HG03342 (cell line): ENCODE data around the gene FAM177B.
"Not testable (repeated sequence)": the region's sequence is repeated elsewhere in the genome, so short reads cannot be mapped to it uniquely, and the experiment has no call there.

Experiments used
- ATAC-seq: cut with Tn5 transposase; IDR thresholded peaks from one replicate; pipeline ENCODE4 v1.9.1; 2021; ENCODE audit warnings: mild to moderate bottlenecking, moderate library complexity; ENCODE audit not compliant: unreplicated experiment

The FAM177B gene

DNA sequence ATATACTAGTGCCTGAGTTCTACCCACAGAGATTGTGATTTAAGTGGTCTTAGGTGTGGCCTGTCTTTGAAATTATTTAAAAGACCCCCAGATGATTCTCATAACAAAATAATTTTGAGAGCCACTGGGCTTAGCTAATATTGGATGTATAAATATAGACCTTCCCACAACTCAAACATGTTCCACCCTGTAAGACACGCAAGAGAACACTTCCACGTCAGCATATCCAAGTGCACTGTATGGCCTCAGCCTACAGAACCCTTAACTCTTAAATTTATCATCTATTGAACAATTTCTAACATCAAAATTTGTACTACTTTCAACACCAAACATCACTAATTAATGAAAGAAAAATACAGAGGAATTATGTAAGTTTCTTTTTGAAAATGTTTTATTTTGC is 2.5 kb downstream of the FAM177B start:
- no peak for ATAC-seq

DNA sequence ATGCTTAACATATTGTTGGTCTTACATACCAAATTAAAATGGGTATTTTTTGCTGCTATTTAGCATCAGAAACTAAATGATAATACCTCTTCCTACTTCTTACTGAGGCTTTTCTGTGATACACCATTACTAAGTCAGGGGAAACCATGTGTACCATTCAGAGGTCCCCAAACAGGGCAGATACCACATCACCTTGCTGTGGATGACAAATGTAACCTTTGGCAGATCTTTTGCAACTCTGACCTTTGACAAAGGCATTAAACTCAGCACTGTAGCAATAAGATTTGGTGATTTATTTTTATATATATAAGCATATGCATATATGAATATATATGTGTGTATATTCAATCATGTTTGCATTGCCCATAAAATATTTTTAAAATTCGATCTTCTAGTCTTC is 2.9 kb downstream of the FAM177B start:
- no peak for ATAC-seq

DNA sequence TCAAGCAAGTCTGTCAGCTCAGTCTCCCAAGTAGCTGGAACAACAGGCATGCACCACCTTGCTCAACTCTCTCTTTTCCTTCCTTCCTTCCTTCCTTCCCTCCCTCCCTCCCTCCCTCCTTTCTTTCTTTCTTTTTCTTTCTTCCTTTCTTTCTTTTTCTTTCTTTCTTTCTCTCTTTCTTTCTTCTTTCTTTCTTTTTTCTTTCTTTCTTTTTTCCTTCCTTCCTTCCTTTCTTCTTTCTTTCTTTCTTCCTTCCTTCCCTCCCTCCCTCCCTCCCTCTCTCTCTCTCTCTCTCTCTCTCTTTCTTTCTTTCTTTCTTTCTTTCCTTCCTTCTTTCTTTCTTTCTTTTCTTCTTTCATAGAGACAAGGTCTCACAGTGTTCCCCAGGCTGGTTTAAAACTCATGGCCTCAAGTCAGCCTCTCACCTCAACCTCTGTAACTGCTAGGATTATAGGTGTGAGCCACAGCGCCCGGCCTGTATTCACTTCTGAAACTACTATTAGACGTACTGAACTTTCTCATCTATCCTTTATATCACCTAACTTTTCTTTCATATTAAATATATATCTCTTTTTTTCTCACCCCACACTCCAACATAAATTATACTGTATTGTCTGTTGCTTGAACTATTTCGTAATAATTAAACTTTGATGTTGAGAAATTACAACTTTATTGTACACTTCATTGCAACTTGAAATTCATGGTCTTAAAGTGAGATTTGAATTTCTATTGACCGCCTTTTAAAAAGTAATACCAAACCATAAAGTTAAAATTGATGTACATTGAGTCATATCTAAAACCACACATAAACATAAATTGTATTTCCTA is 4.8 kb downstream of the FAM177B start:
- not testable (repeated sequence) for ATAC-seq

DNA sequence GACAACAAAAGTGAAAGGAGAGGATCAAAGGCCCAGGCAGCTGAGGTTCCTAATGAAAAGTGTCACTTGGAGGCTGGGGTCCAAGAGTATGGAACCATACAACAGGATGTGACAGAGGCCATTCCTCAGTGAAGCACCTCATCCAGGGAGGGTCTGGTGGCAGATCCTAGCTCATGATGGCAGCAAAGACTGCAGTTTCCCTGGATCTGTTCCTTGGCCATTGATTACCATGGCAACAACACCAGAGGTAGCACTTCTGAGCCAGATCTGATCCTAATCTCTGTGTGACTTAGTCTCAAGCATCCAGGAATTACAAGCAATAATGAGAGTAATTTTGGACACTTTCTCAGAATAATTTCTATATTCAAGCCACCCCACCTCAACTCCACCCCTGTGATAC is 12.9 kb downstream of the FAM177B start:
- no peak for ATAC-seq

DNA sequence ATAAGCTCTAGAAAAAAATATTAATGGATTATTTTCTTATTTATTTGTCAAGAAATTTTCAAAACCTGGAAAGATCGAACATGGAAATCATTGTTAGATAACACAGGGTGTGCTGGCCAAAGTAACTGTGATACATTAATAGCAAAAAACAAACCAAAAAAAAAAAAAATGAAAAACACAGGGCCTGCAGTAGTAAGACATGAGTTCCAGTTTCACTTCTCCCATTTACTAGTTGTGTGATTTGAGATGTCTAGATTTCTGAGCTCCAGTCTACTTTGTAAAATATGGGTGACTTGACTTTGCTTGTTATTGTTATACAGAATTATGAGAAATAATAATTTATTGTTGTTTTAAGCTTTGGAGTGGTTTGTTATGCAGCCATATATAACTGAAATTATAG is 13.6 kb downstream of the FAM177B start:
- peak; percentile 91 for ATAC-seq

DNA sequence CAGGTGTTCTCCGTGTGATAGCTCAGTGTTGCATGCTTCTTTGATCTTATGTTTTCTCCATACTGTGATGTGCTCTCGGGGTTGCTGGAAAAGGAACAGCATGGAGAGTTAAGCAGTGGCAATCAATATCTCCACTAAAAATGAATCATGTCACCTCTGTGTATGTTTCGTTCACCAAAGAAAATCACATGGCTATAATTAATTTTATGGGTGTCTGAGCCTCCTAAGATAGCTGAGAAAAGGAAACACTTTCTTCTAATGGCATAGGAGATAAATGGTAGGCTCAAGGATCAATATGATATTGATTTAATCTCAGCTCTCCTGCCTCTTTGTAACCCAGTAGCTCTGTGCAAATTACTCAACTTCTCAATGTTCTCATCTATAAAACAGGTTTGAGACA is 14.3 kb downstream of the FAM177B start:
- no peak for ATAC-seq

DNA sequence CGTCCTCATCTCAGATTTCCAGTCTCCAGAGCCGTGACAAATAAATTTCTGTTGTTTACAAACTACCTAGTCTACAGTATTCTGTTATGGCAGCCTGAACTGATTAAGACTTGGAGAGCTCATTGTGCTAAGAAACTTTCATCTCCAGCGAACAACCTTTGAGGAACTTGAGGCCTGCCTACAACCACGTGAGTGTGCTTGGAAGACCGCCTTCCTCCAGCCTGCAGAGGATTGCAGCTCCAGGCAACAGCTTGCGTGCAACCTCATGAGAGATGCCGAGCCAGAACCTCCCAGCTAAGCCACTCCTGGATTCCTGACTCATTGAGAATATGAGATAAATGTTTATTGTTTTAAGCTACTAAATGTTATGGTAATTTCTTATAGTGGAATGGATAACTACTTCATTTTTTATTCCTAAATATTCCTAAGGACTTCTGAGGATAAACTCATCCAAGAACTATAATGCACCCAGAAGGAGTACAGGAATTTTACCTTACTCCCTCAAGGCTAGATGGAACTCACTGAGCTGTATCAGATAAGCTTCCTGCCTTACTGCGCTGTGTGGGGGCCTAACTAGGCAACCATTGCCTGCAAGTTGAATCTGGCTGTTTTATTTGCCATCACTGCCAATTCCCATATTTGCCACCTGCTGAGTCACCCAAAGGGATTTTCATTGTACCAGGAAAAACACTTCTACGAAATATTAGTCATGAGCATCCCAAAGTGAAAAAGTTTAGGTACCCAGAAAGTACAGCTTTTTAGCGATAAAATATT is 17.6 kb downstream of the FAM177B start:
- ATAC-seq: no peak

DNA sequence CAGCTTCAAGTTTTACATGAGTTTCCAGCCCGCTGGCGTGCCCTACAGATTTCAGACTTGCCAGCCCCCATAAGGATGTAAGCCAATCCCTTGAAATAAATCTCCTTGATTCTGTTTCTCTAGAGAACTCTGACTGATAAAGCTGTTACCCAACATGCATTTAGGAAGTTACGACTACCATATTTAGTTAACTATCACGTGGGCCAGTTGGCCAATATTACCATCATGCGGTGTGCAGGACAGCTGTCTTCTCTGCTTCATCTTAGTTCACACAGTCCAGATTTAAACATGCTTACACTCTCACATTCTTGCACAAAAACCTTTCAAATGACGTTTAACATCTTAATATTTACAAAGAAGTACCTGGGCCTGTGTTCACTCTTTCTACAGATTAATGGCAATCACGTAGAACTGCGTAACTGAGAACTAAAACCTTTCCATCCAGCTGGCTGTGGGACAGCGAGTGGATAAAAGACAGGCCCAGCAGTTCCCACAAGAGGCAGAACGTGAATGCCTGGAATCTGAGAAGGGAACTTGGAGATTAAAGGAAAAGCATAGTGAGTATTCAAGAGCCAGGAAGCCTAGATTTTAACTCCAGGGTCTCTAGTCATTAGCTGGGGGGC is 20.8 kb downstream of the FAM177B start:
- no peak for ATAC-seq

DNA sequence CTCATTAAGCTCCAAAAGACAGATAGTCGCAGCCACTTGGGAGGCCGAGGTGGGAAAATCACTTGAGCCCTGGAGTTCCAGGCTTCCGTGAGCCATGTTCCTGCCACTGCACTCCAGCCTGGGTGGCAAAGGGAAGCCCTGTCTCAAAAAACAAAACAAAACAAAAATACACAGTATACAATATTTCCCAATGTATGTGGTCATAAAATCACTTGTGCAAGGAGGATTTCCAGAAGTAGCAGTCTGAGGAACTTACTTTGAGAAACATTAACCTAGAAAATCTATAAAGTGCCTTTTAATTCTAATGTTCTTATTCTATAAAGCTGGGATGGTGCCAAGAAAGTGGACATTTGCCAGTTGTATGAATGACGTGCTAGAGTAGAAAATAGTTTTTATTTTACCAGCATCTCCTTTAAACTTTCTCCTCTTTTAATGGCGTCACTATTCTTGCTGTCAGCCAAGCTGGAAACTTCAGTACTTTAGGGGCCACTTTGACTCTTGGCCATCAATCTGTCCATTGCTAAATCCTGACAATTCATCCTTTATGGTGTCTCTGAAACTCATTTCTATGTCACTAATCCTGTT is 22.5 kb downstream of the FAM177B start:
- ATAC-seq: no peak

DNA sequence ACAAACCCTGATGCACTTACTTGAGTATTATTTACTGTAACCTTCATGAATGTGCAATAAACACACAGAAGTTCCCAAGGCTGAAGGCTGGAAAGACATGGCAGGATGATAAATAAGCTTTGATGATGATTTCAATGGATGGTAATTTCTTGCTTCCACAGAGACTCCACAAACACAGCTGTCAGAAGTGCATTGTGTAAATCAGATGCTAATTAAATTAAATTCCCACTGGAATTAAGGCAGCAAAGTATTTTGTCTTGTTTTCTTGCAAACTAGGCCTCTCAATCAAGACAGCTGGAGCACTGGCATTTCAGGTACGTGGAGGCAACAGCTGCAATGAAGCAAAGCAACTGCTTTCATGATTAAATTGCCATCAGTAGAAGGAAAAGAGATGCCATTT is 24.1 kb downstream of the FAM177B start:
- ATAC-seq: no peak

DNA sequence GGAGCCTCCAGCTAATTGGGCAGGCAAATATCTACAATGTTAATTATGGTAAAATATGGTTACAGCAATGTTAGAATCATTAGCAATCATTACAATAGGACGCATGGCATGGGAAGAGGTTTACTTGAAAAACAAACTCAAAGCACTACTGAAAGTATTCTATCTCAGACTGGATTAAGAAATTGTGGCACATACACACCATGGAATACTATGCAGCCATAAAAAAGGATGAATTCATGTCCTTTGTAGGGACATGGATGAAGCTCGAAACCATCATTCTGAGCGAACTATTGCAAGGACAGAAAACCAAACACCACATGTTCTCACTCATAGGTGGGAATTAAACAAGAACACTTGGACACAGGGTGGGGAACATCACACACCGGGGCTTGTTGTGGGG is 25.2 kb downstream of the FAM177B start:
- ATAC-seq: not testable (repeated sequence)

DNA sequence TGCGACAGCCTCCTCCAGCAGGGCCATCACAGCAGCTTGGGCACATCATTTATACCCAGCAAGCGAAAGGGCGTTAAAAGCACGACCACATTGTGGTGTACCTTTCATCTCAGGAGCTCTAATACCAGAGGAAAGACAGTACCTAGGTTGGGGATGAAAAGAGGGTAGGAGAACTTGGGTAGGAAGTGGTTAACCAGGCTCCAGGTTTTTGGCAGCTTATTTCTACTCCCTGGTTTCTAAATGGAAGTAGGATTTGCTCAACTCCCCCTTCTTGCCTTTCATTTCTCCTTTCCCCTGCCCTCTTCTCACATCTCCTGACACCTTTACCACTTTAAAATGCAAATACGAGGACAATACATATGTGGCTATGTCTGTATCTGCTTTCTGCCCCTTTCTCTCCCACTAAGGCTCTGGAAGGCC is 30.2 kb downstream of the FAM177B start:
- no peak for ATAC-seq

DNA sequence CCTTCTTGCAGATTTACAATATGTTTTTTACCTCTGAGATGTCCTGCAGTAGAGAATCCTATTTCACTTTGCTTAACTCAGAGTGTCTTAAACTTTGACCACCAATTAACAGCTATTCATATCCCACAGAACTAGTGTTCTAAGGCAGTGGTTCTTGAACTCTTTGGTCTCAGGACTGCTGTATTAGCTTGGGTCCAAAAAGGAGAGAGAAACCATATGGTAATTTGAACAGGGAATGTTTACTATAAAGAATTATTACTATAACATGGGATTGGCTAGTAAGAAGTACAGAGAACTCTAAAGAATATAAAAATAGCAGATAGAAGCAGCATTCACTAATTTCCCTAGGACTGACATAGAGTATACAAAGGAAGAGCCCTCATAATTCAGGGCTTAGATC is 31.6 kb downstream of the FAM177B start:
- ATAC-seq: no peak

DNA sequence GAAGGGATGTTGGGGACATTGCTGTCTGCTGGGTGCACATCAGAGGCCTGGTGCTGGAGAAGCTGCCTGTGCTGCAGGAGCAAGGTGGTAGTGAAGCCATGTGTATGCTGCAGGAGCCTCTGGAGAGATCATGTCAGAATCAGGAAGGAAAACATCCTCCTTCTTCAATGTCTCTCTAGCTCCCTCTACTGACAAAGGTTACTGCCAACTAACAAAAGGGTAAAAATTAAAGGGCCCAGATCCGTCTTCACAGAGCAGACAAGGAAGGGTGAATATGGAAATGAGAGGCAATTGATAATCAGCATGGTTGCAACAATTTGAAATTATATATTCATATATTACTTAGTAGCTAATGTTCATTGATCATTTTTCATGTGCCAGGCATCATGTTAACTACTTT is 32.2 kb downstream of the FAM177B start:
- no peak for ATAC-seq

DNA sequence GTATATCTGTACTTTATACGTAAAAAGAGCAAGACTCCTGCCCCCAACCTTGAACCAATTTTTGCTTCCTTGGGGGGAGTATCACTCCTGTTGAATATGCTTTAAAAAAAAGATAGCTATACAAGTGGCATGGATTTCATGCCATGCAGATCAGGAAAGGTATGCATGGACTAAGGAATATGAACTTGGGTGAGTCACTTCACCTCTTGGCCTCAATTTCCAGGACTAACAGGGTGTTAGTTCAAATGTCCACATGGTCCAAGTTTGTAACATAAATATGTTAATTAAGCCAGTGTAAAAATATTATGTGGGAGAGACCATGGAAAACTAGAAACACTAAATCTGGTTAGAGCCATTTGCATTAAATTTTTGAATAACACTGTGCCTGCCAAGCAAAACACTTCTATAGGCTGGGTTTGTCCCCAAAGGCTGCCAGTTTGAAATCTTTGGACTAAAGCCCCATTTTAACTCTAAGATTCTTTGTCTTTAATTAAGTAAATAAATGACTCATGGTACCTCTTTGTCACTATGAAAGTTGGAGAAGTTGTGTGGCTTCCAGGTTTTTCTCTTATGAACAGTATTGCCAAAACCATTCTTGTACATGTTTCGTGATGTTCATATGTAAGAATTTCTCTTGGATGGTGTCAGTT is 33.1 kb downstream of the FAM177B start:
- no peak for ATAC-seq

DNA sequence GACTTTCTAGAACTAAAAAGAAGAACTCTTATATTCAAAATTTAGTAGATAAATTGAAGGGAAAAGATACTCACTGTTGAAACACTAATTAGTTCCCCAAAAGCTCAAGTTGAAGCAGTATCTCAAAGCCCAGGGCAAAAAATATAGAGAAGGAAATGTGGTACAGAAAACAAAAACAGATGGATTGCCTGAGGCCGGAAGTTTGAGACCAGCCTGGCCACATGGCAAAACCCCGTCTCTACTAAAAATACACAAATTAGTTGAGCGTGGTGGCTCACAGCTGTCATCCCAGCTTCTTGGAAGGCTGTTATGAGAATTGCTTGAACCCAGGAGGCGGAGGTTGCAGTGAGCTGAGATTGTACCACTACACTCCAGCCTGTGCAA is 36.0 kb downstream of the FAM177B start:
- ATAC-seq: peak; percentile 87

DNA sequence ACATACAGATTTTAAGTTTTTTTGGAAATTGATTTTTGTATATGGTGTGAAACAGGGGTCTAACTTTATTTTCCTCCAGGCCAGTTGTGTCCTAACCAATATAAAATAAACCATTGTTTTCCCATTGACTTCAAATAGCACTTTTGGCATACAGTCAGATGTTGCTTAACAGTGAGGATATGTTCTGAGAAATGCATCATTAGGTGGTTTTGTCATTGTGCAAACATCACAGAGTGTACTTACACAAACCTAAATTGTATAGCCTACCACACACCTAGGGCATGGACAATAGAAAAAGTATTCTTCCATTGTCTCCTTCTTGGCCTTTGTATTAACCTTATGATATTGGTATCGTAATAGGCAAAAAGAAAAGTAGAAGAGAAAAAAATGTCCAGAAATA is 40.5 kb downstream of the FAM177B start:
- ATAC-seq: no peak

DNA sequence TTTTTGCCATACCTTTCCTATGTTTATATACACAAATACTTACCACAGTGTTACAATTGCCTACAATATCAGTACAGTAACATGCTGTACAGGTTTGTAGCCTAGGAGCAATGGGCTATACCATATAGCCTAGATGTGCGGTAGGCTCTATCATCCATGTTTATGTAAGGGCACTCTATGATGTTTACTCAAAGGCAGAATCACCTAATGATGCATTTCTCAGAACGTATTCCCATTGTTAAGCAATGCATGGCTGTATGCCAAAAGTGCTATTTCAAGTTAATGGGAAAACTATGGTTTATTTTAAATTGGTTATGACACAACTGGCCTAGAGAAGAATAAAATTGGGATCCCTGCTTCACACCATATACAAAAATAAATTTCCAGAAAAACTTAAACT is 41.0 kb downstream of the FAM177B start:
- no peak for ATAC-seq

DNA sequence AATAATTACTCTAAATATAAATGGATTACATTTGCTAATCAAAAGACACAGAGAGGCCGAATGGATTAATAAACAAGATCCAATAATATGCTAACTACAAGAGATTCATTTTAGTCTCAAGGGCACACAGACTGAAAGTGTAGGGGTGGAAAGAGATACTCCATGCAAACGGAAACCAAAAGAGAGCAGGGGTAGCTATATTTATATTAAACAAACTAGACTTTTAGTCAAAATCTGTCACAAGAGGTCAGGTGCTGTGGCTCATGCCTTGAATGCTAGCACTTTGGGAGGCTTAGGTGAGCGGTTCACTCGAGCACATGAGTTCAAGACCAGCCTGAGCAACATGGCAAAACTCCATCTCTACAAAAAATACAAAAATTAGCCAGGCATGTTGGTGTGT is 44.2 kb downstream of the FAM177B start:
- ATAC-seq: peak; percentile 62

DNA sequence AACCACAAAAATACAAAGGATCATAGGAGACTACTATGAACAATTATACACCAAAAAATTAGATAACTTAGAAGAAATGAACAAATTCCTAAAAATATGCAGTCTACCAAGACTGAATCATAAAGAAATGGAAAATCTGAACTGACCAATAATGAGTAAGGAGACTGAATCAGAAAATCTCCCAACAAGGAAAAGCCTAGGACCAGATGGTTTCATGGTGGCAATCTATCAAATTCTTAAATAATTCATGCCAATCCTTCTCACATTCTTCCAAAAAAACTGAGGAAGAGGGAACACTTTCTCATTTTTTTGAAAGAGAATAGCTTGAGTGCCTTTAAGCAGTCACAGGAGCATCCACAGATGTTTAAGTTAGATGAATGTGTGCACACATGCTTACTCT is 46.0 kb downstream of the FAM177B start:
- no peak for ATAC-seq

DNA sequence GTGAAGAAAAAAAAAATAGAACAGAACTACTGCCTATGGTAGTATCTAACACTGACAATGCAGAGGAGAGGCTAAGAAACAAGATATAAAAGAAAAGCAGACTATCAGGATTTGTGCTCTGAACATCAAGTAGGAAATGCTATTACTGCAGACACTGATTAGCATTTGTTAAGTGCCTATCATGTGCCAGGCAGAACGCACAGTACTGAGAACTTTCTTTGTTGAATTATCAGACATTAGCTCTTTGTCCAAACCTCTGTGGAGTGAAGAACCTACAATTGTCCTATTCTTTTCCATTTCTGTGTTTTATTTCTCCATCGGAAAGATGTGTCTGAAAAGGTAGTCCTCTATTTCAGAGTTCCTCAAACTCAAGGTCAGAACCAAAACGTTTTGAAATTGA is 47.4 kb downstream of the FAM177B start:
- ATAC-seq: no peak
